ENCODE results near the gene LKAAEAR1.

The LKAAEAR1 gene

DNA sequence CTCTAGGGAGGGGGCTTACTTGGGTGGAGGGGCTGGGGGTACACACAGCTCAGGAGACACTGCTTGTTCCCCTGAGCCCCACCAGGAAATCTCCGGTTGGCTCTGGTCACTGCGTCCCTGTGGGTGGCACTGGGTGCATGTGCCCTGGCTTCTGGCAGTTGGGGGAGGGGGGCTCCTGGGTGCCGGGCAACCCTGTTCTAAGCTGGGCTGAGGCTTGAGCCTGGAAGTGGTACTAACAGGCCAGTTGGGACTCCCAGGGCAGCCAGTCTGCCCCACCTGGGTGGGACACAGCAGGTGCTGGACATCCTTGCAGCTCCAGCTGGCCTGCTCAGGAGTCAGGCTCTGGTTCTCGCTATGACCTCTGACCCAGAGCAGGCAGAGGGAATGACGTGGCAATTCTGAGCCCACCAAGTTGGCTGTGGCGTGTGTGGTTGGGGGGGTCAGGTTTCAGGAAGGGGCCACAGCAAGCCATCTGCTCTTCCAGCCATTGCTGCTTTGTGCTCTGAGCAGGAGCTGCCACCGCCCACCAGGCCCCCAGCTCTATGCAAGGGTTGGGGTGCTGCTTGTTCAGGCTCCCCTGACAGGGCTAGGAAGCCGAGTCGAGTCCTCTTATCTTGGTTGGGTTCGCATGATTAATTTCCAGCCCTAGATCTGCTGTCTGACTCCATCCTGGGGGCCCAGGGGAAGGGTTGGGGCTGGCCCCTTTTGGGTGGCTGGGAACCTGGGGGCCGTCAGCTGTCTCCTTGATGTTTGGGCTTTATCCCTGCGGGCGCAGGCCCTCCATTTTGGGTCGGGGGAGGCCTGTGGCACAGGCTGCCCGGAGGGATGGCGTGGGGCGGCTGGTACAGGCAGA, 47.6 kb downstream of the LKAAEAR1 start:
- CTCF ChIA-PET = interaction anchor here (0.8 to 7.5 kb wide), 8 partner anchors 13 to 84 kb away, joined by 3 to 187 read pairs (median 7); partner anchors contain the start of genes PRPF6, RGS19, SAMD10 and SOX18
- peaks cover 10 to 60% (median 53%) of the 10 kb centered on the region in 4 experiments for H3K4me1 ChIP-seq (ENCODE audit: control extremely low read depth in 1 of 4, control insufficient read depth in 4 of 4, insufficient read depth in 4 of 4, low read length in 3 of 4)

DNA sequence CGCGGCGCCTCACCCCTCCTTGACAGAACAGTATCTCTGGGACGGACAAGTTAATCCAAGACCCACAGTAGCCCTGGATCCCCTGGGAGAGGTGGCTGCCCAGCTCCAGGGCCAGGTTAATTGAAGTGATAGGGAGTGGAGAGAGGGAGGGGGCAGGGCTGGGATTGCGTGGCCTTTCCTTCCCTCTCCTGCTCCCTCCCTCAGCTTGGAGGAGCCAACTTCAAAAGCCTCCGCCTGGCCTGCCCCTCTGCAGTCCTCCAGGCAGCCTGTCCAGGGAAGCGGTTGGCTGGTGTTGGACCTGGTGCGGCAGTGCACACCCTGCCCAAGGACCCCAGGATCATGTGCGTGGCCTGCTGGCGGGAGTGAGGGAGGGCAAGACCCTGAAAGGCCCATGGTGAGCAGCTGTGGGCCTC, 48.3 kb downstream of the LKAAEAR1 start, which contains the start of gene C20orf204:
Gene C20orf204, plus strand, starts transcription at position 250 of the 413 bp plus-strand sequence. Its CDS starts 142 bp downstream, at position 392.
- no peaks in the 10 kb centered on the region for H3K9me3 ChIP-seq (ENCODE audit: control extremely low read depth in 1 of 5, control insufficient read depth in 4 of 5, insufficient read depth in 2 of 5, low read depth in 1 of 5, low read length in 4 of 5)
- CTCF ChIA-PET = interaction anchor here (1.2 to 7.5 kb wide), 3 partner anchors 20 to 79 kb away, joined by 3 to 187 read pairs (median 7); partner anchors contain the start of genes SOX18 and TCEA2

More for the DNA sequence above, 47.6 kb downstream of the LKAAEAR1 start:
- no peaks in the 10 kb centered on the region for H3K9me3 ChIP-seq (ENCODE audit: control extremely low read depth in 1 of 5, control insufficient read depth in 4 of 5, insufficient read depth in 2 of 5, low read depth in 1 of 5, low read length in 4 of 5)
- peak in 2 of 3 donors; percentile 72 to 75 for DNase-seq
- peaks cover 0 to 8% (median 2%) of the 10 kb centered on the region in 5 experiments for H3K27me3 ChIP-seq (replicated peaks in 2 of 5; ENCODE audit: control insufficient read depth in 4 of 5, insufficient read depth in 5 of 5, low read length in 4 of 5)
- H3K27ac ChIP-seq (ENCODE audit: insufficient read depth in 1 of 2, low read depth in 1 of 2, low read length in 2 of 2, poor library complexity in 1 of 2, severe bottlenecking in 2 of 2) = no peak overlapping the region
- no peak overlapping the region for H3K4me3 ChIP-seq (ENCODE audit: control insufficient read depth in 1 of 7, extremely low read depth in 1 of 7, insufficient read depth in 4 of 7, low read depth in 2 of 7, low read length in 6 of 7)
- 66% methylated on average over 16 of the region's 17 CpGs for WGBS (ENCODE audit: insufficient coverage)
- POLR2A ChIA-PET = interaction anchor here (0.6 kb wide), 1 partner anchor 46 kb away, joined by 3 read pairs; no protein-coding TSS in a partner anchor
- peaks cover 5 to 33% (median 29%) of the 10 kb centered on the region in 4 experiments for H3K36me3 ChIP-seq (ENCODE audit: control insufficient read depth in 4 of 4, insufficient read depth in 4 of 4, low read length in 3 of 4)

GRCh38 chr20:64035066-64035932, 48.9 kb downstream of the LKAAEAR1 start:
- Histone ChIP-seq H3K9me3 (ENCODE audit: control extremely low read depth in 1 of 5, control insufficient read depth in 4 of 5, insufficient read depth in 2 of 5, low read depth in 1 of 5, low read length in 4 of 5) (no peaks in the 10 kb centered on the region), H3K4me1 (ENCODE audit: control extremely low read depth in 1 of 4, control insufficient read depth in 4 of 4, insufficient read depth in 4 of 4, low read length in 3 of 4) (peaks cover 6 to 47% (median 40%) of the 10 kb centered on the region in 4 experiments), H3K27ac (ENCODE audit: insufficient read depth in 1 of 2, low read depth in 1 of 2, low read length in 2 of 2, poor library complexity in 1 of 2, severe bottlenecking in 2 of 2) (no peak overlapping the region), H3K27me3 (replicated peaks in 2 of 5; ENCODE audit: control insufficient read depth in 4 of 5, insufficient read depth in 5 of 5, low read length in 4 of 5) (peaks cover 0 to 8% (median 2%) of the 10 kb centered on the region in 5 experiments), H3K36me3 (ENCODE audit: control insufficient read depth in 4 of 4, insufficient read depth in 4 of 4, low read length in 3 of 4) (peaks cover 5 to 44% (median 39%) of the 10 kb centered on the region in 4 experiments), H3K4me3 (ENCODE audit: control insufficient read depth in 1 of 7, extremely low read depth in 1 of 7, insufficient read depth in 4 of 7, low read depth in 2 of 7, low read length in 6 of 7) (no peak overlapping the region)
- WGBS (ENCODE audit: insufficient coverage) = 96% methylated on average over 11 of the region's 17 CpGs
- POLR2A ChIA-PET = no interaction called here
- CTCF ChIA-PET = interaction anchor here (1.2 to 7.5 kb wide), 2 partner anchors 20 to 79 kb away, joined by 3 to 187 read pairs; partner anchors contain the start of genes SOX18 and TCEA2
- DNase-seq = no peak

More for the DNA sequence above, 48.3 kb downstream of the LKAAEAR1 start, which contains the start of gene C20orf204:
- no peak for DNase-seq
- H3K36me3 ChIP-seq (ENCODE audit: control insufficient read depth in 4 of 4, insufficient read depth in 4 of 4, low read length in 3 of 4) = peaks cover 5 to 37% (median 32%) of the 10 kb centered on the region in 4 experiments
- no peak within 1 kb of the TSS for H3K4me3 ChIP-seq (ENCODE audit: control insufficient read depth in 1 of 7, extremely low read depth in 1 of 7, insufficient read depth in 4 of 7, low read depth in 2 of 7, low read length in 6 of 7)
- 97% methylated on average over 7 of the region's 10 CpGs for WGBS (ENCODE audit: insufficient coverage)
- H3K4me1 ChIP-seq (ENCODE audit: control extremely low read depth in 1 of 4, control insufficient read depth in 4 of 4, insufficient read depth in 4 of 4, low read length in 3 of 4) = peaks cover 7 to 54% (median 47%) of the 10 kb centered on the region in 4 experiments
- POLR2A ChIA-PET = no interaction called here
- H3K27me3 ChIP-seq (replicated peaks in 2 of 5; ENCODE audit: control insufficient read depth in 4 of 5, insufficient read depth in 5 of 5, low read length in 4 of 5) = peaks cover 0 to 8% (median 2%) of the 10 kb centered on the region in 5 experiments
- H3K27ac ChIP-seq (ENCODE audit: insufficient read depth in 1 of 2, low read depth in 1 of 2, low read length in 2 of 2, poor library complexity in 1 of 2, severe bottlenecking in 2 of 2) = no peak within 1 kb of the TSS

- CTCF ChIA-PET = interaction anchor here (0.7 kb wide), 1 partner anchor 10 kb away, joined by 4 read pairs; no protein-coding TSS in a partner anchor
- POLR2A ChIA-PET = no interaction called here
- no peaks in the 10 kb centered on the region for H3K9me3 ChIP-seq (ENCODE audit: control extremely low read depth in 1 of 5, control insufficient read depth in 4 of 5, insufficient read depth in 2 of 5, low read depth in 1 of 5, low read length in 4 of 5)
- peaks cover 8 to 57% (median 51%) of the 10 kb centered on the region in 4 experiments for H3K36me3 ChIP-seq (ENCODE audit: control insufficient read depth in 4 of 4, insufficient read depth in 4 of 4, low read length in 3 of 4)
- 95% methylated on average over 11 of the region's 11 CpGs for WGBS (ENCODE audit: insufficient coverage)
- no peak for DNase-seq
- no peak overlapping the region for H3K4me3 ChIP-seq (ENCODE audit: control insufficient read depth in 1 of 7, extremely low read depth in 1 of 7, insufficient read depth in 4 of 7, low read depth in 2 of 7, low read length in 6 of 7)
- H3K4me1 ChIP-seq (ENCODE audit: control extremely low read depth in 1 of 4, control insufficient read depth in 4 of 4, insufficient read depth in 4 of 4, low read length in 3 of 4) = peaks cover 0 to 34% (median 28%) of the 10 kb centered on the region in 4 experiments
- no peak overlapping the region for H3K27ac ChIP-seq (ENCODE audit: insufficient read depth in 1 of 2, low read depth in 1 of 2, low read length in 2 of 2, poor library complexity in 1 of 2, severe bottlenecking in 2 of 2)
- H3K27me3 ChIP-seq (replicated peaks in 2 of 5; ENCODE audit: control insufficient read depth in 4 of 5, insufficient read depth in 5 of 5, low read length in 4 of 5) = peaks cover 0 to 8% (median 2%) of the 10 kb centered on the region in 5 experiments
Measured at GRCh38 chr20:64033981-64034493, 50.2 kb downstream of the LKAAEAR1 start.
